GDM1 (cell line): ENCODE measurements around the gene DNAJC1.

ENCODE experiments used
- DNase-seq: peaks from one replicate; lab custom pipeline; 2025; lab: John Stamatoyannopoulos, UW

The DNAJC1 gene

GRCh38 chr10:21759232-21759631, 244.3 kb downstream of the DNAJC1 start:
- DNase-seq, result no peak

GRCh38 chr10:21758696-21759095, 244.8 kb downstream of the DNAJC1 start:
- no peak for DNase-seq

- no peak for DNase-seq
Observed at GRCh38 chr10:21758239-21758638, 245.3 kb downstream of the DNAJC1 start.

GRCh38 chr10:21757185-21757901, 246.2 kb downstream of the DNAJC1 start:
- DNase-seq, result no peak

GRCh38 chr10:21756707-21757106, 246.8 kb downstream of the DNAJC1 start:
- no peak for DNase-seq

- no peak for DNase-seq
Observed at GRCh38 chr10:21754410-21755011, 249.0 kb downstream of the DNAJC1 start.

- no peak for DNase-seq
Observed at GRCh38 chr10:21753497-21754270, 249.8 kb downstream of the DNAJC1 start.

GRCh38 chr10:21751341-21752310, 251.9 kb downstream of the DNAJC1 start:
- no peak for DNase-seq

GRCh38 chr10:21750424-21750823, 253.1 kb downstream of the DNAJC1 start:
- DNase-seq, result no peak

- no peak for DNase-seq
Observed at GRCh38 chr10:21749788-21750187, 253.7 kb downstream of the DNAJC1 start.

GRCh38 chr10:21747809-21748208, 255.7 kb downstream of the DNAJC1 start:
- DNase-seq, result no peak

GRCh38 chr10:21746118-21746517, 257.4 kb downstream of the DNAJC1 start:
- DNase-seq, result no peak

GRCh38 chr10:21744223-21744622, 259.3 kb downstream of the DNAJC1 start:
- no peak for DNase-seq

GRCh38 chr10:21742740-21743412, 260.7 kb downstream of the DNAJC1 start:
- DNase-seq, result no peak

- DNase-seq, result no peak
Observed at GRCh38 chr10:21740989-21741388, 262.5 kb downstream of the DNAJC1 start.

- DNase-seq, result peak; percentile 37
Observed at GRCh38 chr10:21737106-21737505, 266.4 kb downstream of the DNAJC1 start.

- no peak for DNase-seq
Observed at GRCh38 chr10:21733710-21734109, 269.8 kb downstream of the DNAJC1 start.

- peak; percentile 50 for DNase-seq
Observed at GRCh38 chr10:21732067-21732772, 271.3 kb downstream of the DNAJC1 start.

- DNase-seq, result no peak
Observed at GRCh38 chr10:21728618-21729017, 274.9 kb downstream of the DNAJC1 start.

GRCh38 chr10:21727452-21728168, 275.9 kb downstream of the DNAJC1 start:
- DNase-seq, result no peak
